Measurements from ENCODE around the gene NKX2-2. TPM values are rescaled to one million over a fixed set of nuclear protein-coding genes. Genes with fewer than 3 reads are reported as not detected.
A peak's percentile ranks its signal among the peaks of the same experiment; 100 is the strongest.

Gene NKX2-2
- total and polyA plus RNA-seq, 4 donors, result not detected

DNA sequence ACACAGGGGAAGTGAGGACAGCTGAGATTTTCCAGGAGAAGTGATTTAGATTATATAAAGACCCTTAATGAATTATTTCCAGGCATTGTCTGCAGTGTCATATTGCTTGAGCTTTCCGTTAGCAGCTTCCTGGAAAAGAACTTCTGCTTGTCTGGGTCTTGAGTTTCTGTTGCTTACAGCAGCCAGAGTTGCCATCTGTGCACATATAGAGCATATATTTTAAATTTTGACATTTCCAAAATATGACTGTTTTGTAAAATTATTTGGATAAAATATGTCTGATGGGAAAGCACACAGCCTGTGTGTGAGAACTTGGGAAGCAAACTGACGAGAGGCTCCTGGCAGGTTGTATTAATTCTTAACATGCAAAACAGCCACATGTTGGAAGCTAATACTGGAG, 21.0 kb upstream of the NKX2-2 start:
- DNase-seq (ENCODE audit: low spot score), result no peak
- WGBS, result 82% methylated on average over 2 of the region's 2 CpGs
- Histone ChIP-seq H3K27me3 (ENCODE audit: control insufficient read depth in 4 of 4, insufficient read depth in 4 of 4, low read length in 3 of 4) (no peaks in the 10 kb centered on the region), H3K27ac (ENCODE audit: low read depth in 1 of 2, low read length in 2 of 2) (no peak overlapping the region), H3K4me1 (ENCODE audit: control insufficient read depth in 4 of 4, insufficient read depth in 4 of 4, low read length in 3 of 4) (peaks cover 0 to 4% (median 2%) of the 10 kb centered on the region in 4 donors), H3K9me3 (ENCODE audit: control insufficient read depth in 4 of 4, low read length in 3 of 4) (no peaks in the 10 kb centered on the region), H3K4me3 (ENCODE audit: low read depth in 1 of 3, low read length in 3 of 3) (no peak overlapping the region), H3K9ac (ENCODE audit: low read depth in 1 of 2, low read length in 2 of 2) (no peak overlapping the region), H3K36me3 (ENCODE audit: control insufficient read depth in 4 of 4, insufficient read depth in 3 of 4, low read depth in 1 of 4, low read length in 3 of 4) (no peaks in the 10 kb centered on the region)
- TF ChIP-seq JUND (IDR thresholded peaks at IDR 0.05) (no peak), HNF4A (conservative IDR thresholded peaks at IDR 0.05) (no peak), FOXA1 (IDR thresholded peaks at IDR 0.05) (no peak), YY1 (IDR thresholded peaks at IDR 0.05) (no peak), FOXA2 (IDR thresholded peaks at IDR 0.05) (no peak), TAF1 (conservative IDR thresholded peaks at IDR 0.05) (no peak)
- TF ChIP-seq, protein P1, sequence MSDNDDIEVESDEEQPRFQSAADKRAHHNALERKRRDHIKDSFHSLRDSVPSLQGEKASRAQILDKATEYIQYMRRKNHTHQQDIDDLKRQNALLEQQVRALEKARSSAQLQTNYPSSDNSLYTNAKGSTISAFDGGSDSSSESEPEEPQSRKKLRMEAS (IDR thresholded peaks at IDR 0.05), result no peak
- TF ChIP-seq, protein P2, sequence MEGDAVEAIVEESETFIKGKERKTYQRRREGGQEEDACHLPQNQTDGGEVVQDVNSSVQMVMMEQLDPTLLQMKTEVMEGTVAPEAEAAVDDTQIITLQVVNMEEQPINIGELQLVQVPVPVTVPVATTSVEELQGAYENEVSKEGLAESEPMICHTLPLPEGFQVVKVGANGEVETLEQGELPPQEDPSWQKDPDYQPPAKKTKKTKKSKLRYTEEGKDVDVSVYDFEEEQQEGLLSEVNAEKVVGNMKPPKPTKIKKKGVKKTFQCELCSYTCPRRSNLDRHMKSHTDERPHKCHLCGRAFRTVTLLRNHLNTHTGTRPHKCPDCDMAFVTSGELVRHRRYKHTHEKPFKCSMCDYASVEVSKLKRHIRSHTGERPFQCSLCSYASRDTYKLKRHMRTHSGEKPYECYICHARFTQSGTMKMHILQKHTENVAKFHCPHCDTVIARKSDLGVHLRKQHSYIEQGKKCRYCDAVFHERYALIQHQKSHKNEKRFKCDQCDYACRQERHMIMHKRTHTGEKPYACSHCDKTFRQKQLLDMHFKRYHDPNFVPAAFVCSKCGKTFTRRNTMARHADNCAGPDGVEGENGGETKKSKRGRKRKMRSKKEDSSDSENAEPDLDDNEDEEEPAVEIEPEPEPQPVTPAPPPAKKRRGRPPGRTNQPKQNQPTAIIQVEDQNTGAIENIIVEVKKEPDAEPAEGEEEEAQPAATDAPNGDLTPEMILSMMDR (IDR thresholded peaks at IDR 0.05; ENCODE audit: low read depth, low read length, missing input control), result no peak

DNA sequence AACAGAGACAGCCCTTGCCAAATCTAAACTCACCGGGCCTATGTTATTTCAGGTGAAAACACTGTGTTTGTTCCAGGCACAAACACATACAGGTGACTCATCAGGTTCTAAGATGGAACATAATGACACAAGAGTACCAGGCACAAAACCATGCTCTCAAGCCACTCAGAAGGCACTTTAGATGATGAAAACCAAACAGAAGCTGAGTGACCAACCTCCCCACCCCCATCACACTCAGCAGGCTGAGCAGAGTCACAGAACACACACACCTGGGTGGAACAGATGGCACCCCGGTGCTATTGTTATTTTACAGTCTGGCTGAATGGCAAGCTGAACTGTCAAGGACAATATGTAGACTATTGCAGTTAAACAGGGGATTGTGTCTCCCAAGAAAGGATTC, 20.6 kb upstream of the NKX2-2 start:
- WGBS, result 53% methylated on average over 2 of the region's 2 CpGs
- DNase-seq (ENCODE audit: low spot score), result no peak
- Histone ChIP-seq H3K9me3 (ENCODE audit: control insufficient read depth in 4 of 4, low read length in 3 of 4) (no peaks in the 10 kb centered on the region), H3K27me3 (ENCODE audit: control insufficient read depth in 4 of 4, insufficient read depth in 4 of 4, low read length in 3 of 4) (no peaks in the 10 kb centered on the region), H3K4me1 (ENCODE audit: control insufficient read depth in 4 of 4, insufficient read depth in 4 of 4, low read length in 3 of 4) (peaks cover 0 to 8% (median 6%) of the 10 kb centered on the region in 4 donors), H3K36me3 (ENCODE audit: control insufficient read depth in 4 of 4, insufficient read depth in 3 of 4, low read depth in 1 of 4, low read length in 3 of 4) (no peaks in the 10 kb centered on the region), H3K27ac (ENCODE audit: low read depth in 1 of 2, low read length in 2 of 2) (no peak overlapping the region), H3K9ac (ENCODE audit: low read depth in 1 of 2, low read length in 2 of 2) (no peak overlapping the region), H3K4me3 (ENCODE audit: low read depth in 1 of 3, low read length in 3 of 3) (no peak overlapping the region)
- no peak for TF ChIP-seq HNF4G (IDR thresholded peaks at IDR 0.05)
- peak in 1 of 2 donors; percentile 45 for TF ChIP-seq JUND (IDR thresholded peaks at IDR 0.05)
- TF ChIP-seq HNF4A (conservative IDR thresholded peaks at IDR 0.05), result peak in 1 of 2 donors; percentile 25
- peak in 1 of 2 donors; percentile 40 for TF ChIP-seq RXRA (IDR thresholded peaks at IDR 0.05)

GRCh38 chr20:21529863-21530262, 16.0 kb upstream of the NKX2-2 start:
- Histone ChIP-seq H3K27me3 (ENCODE audit: control insufficient read depth in 4 of 4, insufficient read depth in 4 of 4, low read length in 3 of 4) (peaks cover 0 to 2% (median 0%) of the 10 kb centered on the region in 4 donors), H3K4me3 (ENCODE audit: low read depth in 1 of 3, low read length in 3 of 3) (no peak overlapping the region), H3K4me1 (ENCODE audit: control insufficient read depth in 4 of 4, insufficient read depth in 4 of 4, low read length in 3 of 4) (peaks cover 0 to 13% (median 8%) of the 10 kb centered on the region in 4 donors), H3K9ac (ENCODE audit: low read depth in 1 of 2, low read length in 2 of 2) (no peak overlapping the region), H3K36me3 (ENCODE audit: control insufficient read depth in 4 of 4, insufficient read depth in 3 of 4, low read depth in 1 of 4, low read length in 3 of 4) (no peaks in the 10 kb centered on the region), H3K9me3 (ENCODE audit: control insufficient read depth in 4 of 4, low read length in 3 of 4) (no peaks in the 10 kb centered on the region), H3K27ac (ENCODE audit: low read depth in 1 of 2, low read length in 2 of 2) (no peak overlapping the region)
- 15% methylated on average over 6 of the region's 6 CpGs for WGBS
- DNase-seq (ENCODE audit: low spot score), result no peak
- no peak for TF ChIP-seq ATF3 (IDR thresholded peaks at IDR 0.05)
- TF ChIP-seq JUND (IDR thresholded peaks at IDR 0.05), result no peak
- no peak for TF ChIP-seq HNF4G (IDR thresholded peaks at IDR 0.05)
- peak; percentile 33 for TF ChIP-seq YY1 (IDR thresholded peaks at IDR 0.05)
- peak; percentile 28 for TF ChIP-seq FOXA1 (IDR thresholded peaks at IDR 0.05)
- no peak for TF ChIP-seq TAF1 (conservative IDR thresholded peaks at IDR 0.05)
- TF ChIP-seq ZBTB33 (IDR thresholded peaks at IDR 0.05), result no peak
- TF ChIP-seq, protein P1 (IDR thresholded peaks at IDR 0.05), result peak; percentile 61
- TF ChIP-seq, protein P2 (IDR thresholded peaks at IDR 0.05; ENCODE audit: low read depth, low read length, missing input control), result peak; percentile 70
- TF ChIP-seq REST (IDR thresholded peaks at IDR 0.05), result no peak
- TF ChIP-seq SP1 (IDR thresholded peaks at IDR 0.05), result no peak
- peak in 1 of 2 donors; percentile 21 for TF ChIP-seq RXRA (IDR thresholded peaks at IDR 0.05)
- TF ChIP-seq FOXA2 (IDR thresholded peaks at IDR 0.05), result peak; percentile 67
- no peak for TF ChIP-seq EGR1 (IDR thresholded peaks at IDR 0.05; ENCODE audit: low read depth in 2 of 2)
- TF ChIP-seq NR2F2 (IDR thresholded peaks at IDR 0.05), result no peak
- peak; percentile 34 to 55 for TF ChIP-seq HNF4A (conservative IDR thresholded peaks at IDR 0.05)
- peak; percentile 86 to 90 for TF ChIP-seq RAD21 (IDR thresholded peaks at IDR 0.05)

All from liver (tissue), 9 donors.